DOHH2 (cell line): ENCODE measurements around the gene NAP1L5.

ENCODE experiments used
- H3F3A ChIP-seq: fragments of 200-600 bp; sonication (generic), shearing (Covaris generic); 2 replicates; pipeline ENCODE4 v1.6.0; 2016; ENCODE audit warnings: antibody characterized with exemption, mild to moderate bottlenecking; ENCODE audit not compliant: control insufficient read depth, insufficient read depth
- H3K27ac ChIP-seq: fragments of 200-600 bp; sonication (generic); 2 replicates; pipeline ENCODE4 v1.5.1; 2014; ENCODE audit warnings: low read depth, mild to moderate bottlenecking, low read length, moderate library complexity
- H3K27me3 ChIP-seq: fragments of 200-600 bp; sonication (generic); 2 replicates; pipeline ENCODE4 v1.6.1; 2014; ENCODE audit warnings: mild to moderate bottlenecking, low read length, mixed read lengths; ENCODE audit not compliant: control insufficient read depth
- H3K36me3 ChIP-seq: fragments of 200-600 bp; sonication (generic); 2 replicates; pipeline ENCODE4 v1.6.1; 2014; ENCODE audit warnings: mild to moderate bottlenecking, low read length, moderate library complexity, mixed read lengths; ENCODE audit not compliant: control insufficient read depth
- H3K4me1 ChIP-seq: fragments of 200-600 bp; sonication (generic); 2 replicates; pipeline ENCODE4 v1.6.1; 2014; ENCODE audit warnings: mild to moderate bottlenecking, low read length, mixed read lengths; ENCODE audit not compliant: control insufficient read depth
- H3K4me2 ChIP-seq: fragments of 200-600 bp; sonication (generic); 2 replicates; pipeline ENCODE4 v1.6.0; 2014; ENCODE audit warnings: mild to moderate bottlenecking, low read length, moderate library complexity
- H3K4me3 ChIP-seq: fragments of 200-600 bp; sonication (generic); 2 replicates; pipeline ENCODE4 v1.5.1; 2014; ENCODE audit warnings: mild to moderate bottlenecking, low read length, mixed read lengths
- H3K79me2 ChIP-seq: fragments of 200-600 bp; sonication (generic); 2 replicates; pipeline ENCODE4 v1.6.1; 2014; ENCODE audit warnings: mild to moderate bottlenecking, low read length, mixed read lengths; ENCODE audit not compliant: control insufficient read depth
- H3K9me2 ChIP-seq: fragments of 200-600 bp; sonication (generic); replicated peaks from 2 replicates; pipeline ENCODE4 v1.6.1; 2014; ENCODE audit warnings: mild to moderate bottlenecking, low read length, mixed read lengths; ENCODE audit not compliant: control insufficient read depth
- H3K9me3 ChIP-seq: fragments of 200-600 bp; sonication (generic); 2 replicates; pipeline ENCODE4 v1.6.1; 2014; ENCODE audit warnings: antibody characterized with exemption, low read length, mixed read lengths; ENCODE audit not compliant: control insufficient read depth, insufficient read depth
- H4K20me1 ChIP-seq: fragments of 200-600 bp; sonication (generic); 2 replicates; pipeline ENCODE4 v1.6.0; 2014; ENCODE audit warnings: low read depth, mild to moderate bottlenecking, antibody characterized with exemption, low read length, moderate library complexity; ENCODE audit not compliant: control insufficient read depth, insufficient read depth
- CTCF ChIP-seq: fragments of 200-600 bp; sonication (generic); IDR thresholded peaks from one replicate; pipeline ENCODE4 v1.5.1; 2014; ENCODE audit warnings: antibody characterized with exemption, mild to moderate bottlenecking, low read depth, low read length; ENCODE audit not compliant: poor library complexity, severe bottlenecking
- EZH2phosphoT487 ChIP-seq: fragments of 200-600 bp; sonication (generic); IDR thresholded peaks from 2 replicates; pipeline ENCODE4 v1.6.1; 2017; ENCODE audit warnings: borderline replicate concordance, mild to moderate bottlenecking, antibody characterized with exemption, low read length, moderate library complexity, mixed read lengths

NAP1L5 gene

GRCh38 chr4:88646528-88647280 lies 50.9 kb downstream of the NAP1L5 start:
- Histone ChIP-seq H3K9me2 (no peaks in the 10 kb centered on the region), H3K9me3 (no peaks in the 10 kb centered on the region), H3K27ac (no peak overlapping the region), H3K79me2 (no peaks in the 10 kb centered on the region), H3K4me2 (no peak overlapping the region), H3K36me3 (no peaks in the 10 kb centered on the region), H3K27me3 (no peaks in the 10 kb centered on the region), H3K4me3 (no peak overlapping the region), H3F3A (no peaks in the 10 kb centered on the region), H3K4me1 (no peaks in the 10 kb centered on the region), H4K20me1 (no peaks in the 10 kb centered on the region)
- TF ChIP-seq CTCF (no peak), EZH2phosphoT487 (no peak)

DNA sequence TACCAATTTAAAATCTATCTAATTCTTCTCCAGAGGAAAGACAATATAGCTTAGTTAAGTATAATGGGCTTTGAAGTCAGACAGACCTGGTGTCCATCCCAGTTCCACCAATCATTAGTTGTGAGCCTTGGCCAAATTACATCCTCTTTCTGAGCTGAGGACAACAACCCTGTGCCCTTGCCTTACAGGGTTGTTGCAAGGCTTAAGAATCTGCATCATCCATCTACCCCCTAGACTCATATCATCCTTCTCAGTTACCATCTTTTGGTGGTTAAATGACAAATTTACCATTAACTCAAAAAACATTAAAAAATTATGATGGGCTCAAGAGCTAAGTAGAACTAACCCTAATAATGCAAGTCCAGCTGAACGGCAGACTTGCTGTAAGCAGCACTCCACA lies 51.6 kb downstream of the NAP1L5 start:
- no peaks in the 10 kb centered on the region for H4K20me1 ChIP-seq
- H3K4me1 ChIP-seq, result 0 out of 2 replicates have a peak, but pooled peaks cover 2% of the 10 kb centered on the region
- no peak overlapping the region for H3K4me3 ChIP-seq
- no peaks in the 10 kb centered on the region for H3K27me3 ChIP-seq
- no peaks in the 10 kb centered on the region for H3K9me3 ChIP-seq
- TF ChIP-seq CTCF, result no peak
- TF ChIP-seq EZH2phosphoT487, result no peak
- no peak overlapping the region for H3K27ac ChIP-seq
- H3K9me2 ChIP-seq, result no peaks in the 10 kb centered on the region
- H3K4me2 ChIP-seq, result no peak overlapping the region
- H3K36me3 ChIP-seq, result no peaks in the 10 kb centered on the region
- H3F3A ChIP-seq, result no peaks in the 10 kb centered on the region
- H3K79me2 ChIP-seq, result no peaks in the 10 kb centered on the region
